AG09319 (cell line): Measurements from ENCODE around the gene COL11A2.

ENCODE experiments used
- DNase-seq: peaks from one replicate; pipeline ENCODE4 v3.0.0-alpha.2; 2010; ENCODE audit warnings: low read depth; ENCODE audit errors: extremely low read depth
- TF ChIP-seq, protein P1 (sequence below): IDR thresholded peaks from 2 replicates; pipeline ENCODE4 v1.5.1; 2011; ENCODE audit warnings: low read depth, mild to moderate bottlenecking, inconsistent platforms, low read length, moderate library complexity

COL11A2 gene

DNA sequence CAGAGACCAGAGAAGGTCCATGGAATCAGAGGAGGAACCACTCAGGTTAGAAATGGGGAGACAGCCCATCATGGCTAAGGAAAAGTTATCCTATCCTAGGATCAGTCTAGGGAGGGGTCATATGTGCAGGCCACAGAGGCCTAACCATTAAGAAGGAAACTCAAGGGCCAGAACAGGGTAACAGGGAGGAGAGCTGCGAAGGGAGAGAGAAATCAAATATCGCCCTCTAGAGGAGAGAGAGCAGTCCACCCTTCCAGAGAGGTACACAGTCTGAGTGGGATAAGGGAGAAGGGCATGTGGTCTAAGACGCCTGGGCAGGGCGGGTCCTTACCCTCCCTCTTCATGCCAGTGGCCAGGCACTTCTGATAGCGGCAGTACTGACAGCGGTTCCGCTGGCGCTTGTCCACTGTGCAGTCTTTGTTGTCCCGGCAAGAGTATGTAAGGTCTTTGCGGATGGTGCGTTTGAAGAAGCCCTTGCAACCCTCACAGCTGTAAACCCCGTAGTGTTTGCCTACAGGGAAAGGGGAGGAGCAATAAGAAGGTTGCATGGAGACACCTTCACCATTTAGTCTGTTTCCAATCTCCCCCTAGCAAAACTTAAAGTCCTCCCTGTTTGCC lies 5.3 kb upstream of the COL11A2 start:
- peak; percentile 27 for DNase-seq

DNA sequence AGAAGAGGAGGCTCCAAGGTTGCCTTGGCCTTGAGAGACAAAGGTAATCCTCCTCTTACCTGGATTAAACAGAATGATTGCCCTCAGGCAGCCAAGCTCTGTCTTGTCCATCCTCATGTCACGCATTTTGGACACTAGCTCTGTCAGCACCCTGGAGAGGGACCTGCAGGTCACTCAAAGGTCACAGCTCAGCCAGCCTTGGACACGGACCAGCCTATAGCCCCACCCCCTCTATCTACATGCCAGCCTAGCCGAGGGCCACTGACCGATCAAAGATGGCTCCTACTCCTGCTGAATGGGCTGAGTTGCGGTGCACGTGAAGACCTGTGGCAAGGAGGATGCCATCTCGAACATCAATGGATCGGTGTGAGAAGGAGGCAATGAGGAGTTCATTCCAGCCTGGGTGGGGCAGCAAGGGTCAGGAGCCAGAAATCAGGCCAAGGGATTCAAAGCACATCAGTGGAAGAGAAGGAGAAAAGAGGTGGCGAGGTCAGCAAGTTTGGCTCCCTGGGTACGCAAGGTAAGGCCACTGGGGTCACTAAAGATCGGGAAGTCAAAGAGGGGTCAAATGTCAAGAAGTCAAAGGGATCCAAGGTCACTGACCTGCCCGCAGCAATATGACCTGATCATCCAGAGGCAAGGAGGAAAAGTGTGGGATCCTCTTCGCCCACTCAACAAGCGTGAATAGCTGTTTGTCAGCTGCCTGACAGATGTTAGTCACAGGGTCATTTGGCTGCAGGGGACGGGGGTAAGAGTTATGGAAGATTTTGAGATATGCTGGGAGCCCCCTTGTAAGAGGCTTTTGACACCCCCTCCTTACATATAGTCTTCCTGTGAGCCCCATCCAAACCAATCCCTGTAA lies 3.3 kb upstream of the COL11A2 start:
- TF ChIP-seq, protein P1, sequence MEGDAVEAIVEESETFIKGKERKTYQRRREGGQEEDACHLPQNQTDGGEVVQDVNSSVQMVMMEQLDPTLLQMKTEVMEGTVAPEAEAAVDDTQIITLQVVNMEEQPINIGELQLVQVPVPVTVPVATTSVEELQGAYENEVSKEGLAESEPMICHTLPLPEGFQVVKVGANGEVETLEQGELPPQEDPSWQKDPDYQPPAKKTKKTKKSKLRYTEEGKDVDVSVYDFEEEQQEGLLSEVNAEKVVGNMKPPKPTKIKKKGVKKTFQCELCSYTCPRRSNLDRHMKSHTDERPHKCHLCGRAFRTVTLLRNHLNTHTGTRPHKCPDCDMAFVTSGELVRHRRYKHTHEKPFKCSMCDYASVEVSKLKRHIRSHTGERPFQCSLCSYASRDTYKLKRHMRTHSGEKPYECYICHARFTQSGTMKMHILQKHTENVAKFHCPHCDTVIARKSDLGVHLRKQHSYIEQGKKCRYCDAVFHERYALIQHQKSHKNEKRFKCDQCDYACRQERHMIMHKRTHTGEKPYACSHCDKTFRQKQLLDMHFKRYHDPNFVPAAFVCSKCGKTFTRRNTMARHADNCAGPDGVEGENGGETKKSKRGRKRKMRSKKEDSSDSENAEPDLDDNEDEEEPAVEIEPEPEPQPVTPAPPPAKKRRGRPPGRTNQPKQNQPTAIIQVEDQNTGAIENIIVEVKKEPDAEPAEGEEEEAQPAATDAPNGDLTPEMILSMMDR = no peak
- no peak for DNase-seq

More for the DNA sequence above, 5.3 kb upstream of the COL11A2 start:
- TF ChIP-seq, protein P1 = peak; percentile 77

DNA sequence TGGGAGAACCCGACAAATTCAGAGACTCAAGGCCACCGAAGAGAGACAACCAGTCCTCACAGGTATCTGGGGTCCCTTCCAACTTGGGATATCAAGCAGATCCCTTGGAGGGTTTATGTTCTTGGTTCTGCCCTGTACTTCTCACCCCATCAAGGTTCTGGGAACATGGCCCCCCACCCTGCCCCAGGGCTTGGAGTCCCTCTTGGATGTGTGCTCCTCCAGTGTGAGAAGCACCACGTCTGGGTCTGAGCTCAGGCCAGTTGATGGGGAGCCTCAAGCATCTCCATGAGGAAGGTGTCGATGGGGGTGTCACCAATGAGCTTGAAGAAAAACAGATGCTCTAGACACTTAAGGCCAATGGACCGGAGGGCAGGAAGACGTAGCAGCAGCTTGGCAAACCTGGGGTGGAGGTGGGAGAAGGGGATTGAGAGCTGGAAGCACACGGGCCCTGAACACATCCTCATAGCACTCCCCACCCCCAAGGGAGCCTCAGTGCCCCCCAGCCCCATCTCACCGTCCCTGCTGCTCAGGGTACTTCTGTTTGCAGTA lies 2.2 kb upstream of the COL11A2 start:
- DNase-seq = no peak
- TF ChIP-seq, protein P1 = no peak

DNA sequence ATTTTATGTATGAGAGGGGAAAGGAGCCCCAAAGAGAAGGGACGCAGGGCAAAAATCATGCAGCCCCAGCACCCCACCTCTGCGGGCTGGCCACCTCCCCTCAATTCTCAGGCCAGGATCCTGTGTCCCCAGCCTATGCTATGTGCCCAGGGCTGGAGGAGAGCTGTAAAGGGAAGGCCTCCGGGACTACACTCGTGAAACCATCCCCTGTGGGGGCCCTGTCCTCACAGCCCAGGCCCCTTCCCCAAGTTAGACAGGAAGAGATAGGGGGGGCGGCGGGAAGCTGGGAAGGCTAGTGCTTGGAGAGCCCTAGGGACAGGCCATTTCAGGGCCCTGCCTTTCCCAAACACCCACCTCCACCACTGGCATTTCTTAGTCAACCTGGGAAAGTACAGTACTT lies 1.4 kb upstream of the COL11A2 start:
- no peak for DNase-seq
- TF ChIP-seq, protein P1 = no peak

DNA sequence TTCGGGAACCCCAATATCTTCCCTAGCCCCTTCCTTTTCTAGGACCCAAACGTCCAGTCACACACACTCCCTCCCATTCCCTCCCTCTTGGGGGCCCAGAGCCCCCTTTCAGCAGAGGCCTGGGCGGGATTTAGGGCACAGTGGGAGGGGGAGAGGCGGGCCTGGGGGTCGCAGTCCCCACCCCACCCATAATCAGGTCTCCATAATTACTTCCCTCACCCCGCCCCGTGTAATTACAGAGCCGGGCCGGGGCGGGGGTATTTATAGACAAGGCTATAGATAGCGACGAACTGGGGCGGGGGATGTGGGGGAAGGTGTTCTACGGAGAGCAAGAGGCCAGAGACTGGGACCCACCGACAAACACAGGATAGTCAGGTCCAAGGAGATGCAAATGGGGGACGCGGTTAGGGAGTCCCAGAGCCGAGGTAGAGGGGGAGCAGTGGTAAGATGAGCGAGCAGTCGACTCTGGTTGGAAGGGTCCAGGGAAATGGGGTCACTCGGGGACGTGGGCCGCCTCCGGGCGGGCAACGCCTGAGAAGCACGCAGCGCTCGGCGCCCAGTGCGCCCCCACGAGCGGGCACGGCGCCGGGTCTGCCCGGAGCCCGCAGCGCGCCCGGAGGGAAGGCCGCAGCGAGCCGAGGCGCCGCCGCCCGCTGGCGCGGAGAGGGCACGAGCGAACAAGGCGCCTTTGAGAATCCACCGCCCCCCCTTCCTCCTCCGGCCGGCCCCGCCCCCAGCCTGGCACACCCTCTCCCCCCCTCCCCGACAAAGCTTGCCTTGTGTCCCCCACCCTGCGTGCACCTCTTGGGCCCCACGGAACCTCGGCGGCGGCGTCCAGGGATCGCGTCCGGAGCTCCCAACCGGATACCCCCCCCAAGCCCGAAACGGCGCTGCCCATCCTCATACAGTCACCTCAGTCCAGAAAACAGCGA lies 670 bp upstream of the COL11A2 start:
- TF ChIP-seq, protein P1 = no peak
- DNase-seq = no peak

DNA sequence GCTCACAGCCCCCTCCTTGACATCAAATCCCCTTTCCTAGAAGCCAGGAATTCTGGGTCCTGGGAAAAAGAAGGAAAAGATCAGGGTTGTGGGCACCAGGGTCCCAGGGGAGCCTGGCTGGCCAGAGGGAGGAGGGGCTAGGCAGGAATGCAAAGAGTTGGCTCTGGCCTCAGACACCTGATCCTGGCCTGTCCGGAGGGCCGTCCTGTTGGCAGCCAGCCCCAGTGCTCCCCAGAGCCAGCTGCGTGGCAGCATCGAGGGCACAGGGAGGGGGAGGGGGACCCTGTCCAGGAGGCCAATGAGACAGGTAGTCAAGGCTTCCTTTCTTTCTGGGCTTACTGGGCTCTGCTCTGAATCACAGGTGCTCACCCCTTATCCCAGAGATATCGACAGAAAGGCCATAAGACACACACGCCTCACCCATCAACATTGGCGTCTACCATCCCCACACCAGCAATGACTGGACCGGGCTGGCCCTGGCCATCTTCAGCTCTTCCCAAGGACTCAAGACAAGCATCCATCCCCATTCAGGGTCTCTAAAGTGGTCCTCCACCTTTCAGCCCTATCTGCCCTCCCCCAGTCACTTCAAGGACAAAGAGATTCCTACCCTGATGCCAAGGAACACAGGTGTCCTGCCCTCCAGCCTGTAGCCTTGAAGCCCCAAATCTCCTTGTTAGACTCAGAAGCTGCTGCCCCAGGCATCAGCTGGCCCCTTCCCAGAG lies 723 bp downstream of the COL11A2 start:
- TF ChIP-seq, protein P1 = no peak
- no peak for DNase-seq
